ENCODE measurements around the gene SSR2. TPM values are rescaled to one million over a fixed set of nuclear protein-coding genes. Genes with fewer than 3 reads are reported as not detected.

Gene SSR2
- total RNA-seq, 2 experiments from 2014 or later = 143 to 197 TPM

- Mint-ChIP-seq H3K27me3 (no peaks in the 10 kb centered on the region), H3K36me3 (ENCODE audit: low read depth) (peaks cover 11% of the 10 kb centered on the region), H3K27ac (no peak overlapping the region), H3K9me3 (ENCODE audit: low read depth) (no peaks in the 10 kb centered on the region), H3K4me3 (no peak overlapping the region), H3K4me1 (peaks cover 18% of the 10 kb centered on the region)
- ChIA-PET POLR2A (interaction anchor here (0.6 kb wide), 1 partner anchor 98 kb away, joined by 9 read pairs; no protein-coding TSS in a partner anchor), CTCF (interaction anchor here (1.0 to 1.7 kb wide), 2 partner anchors 10 to 263 kb away, joined by 5 to 6 read pairs; no protein-coding TSS in a partner anchor)
- ATAC-seq (no peak), DNase-seq (no peak)
- intact Hi-C loops (cut with DNase I, micrococcal nuclease) = no loop called here
These were observed 35.6 kb upstream of the SSR2 start for GRCh38 chr1:156056326-156056849.

- intact Hi-C loops (cut with DNase I, micrococcal nuclease) = loop anchor here (1.0 to 2.0 kb wide), 2 partner anchors 27 to 77 kb away; partner anchors contain the start of genes ARHGEF2 (in 1 of the 2) and MEX3A (in 1 of the 2)
- peaks cover 11% of the 10 kb centered on the region for H3K36me3 Mint-ChIP-seq (ENCODE audit: low read depth)
- DNase-seq (no peak), ATAC-seq (no peak)
- H3K27ac Mint-ChIP-seq = peak overlapping the region; percentile 88
- H3K27me3 Mint-ChIP-seq = no peaks in the 10 kb centered on the region
- CTCF ChIA-PET = no interaction called here
- POLR2A ChIA-PET = no interaction called here
- H3K4me1 Mint-ChIP-seq = peaks cover 18% of the 10 kb centered on the region
- no peaks in the 10 kb centered on the region for H3K9me3 Mint-ChIP-seq (ENCODE audit: low read depth)
- peak overlapping the region; percentile 92 for H3K4me3 Mint-ChIP-seq
These were observed 34.7 kb upstream of the SSR2 start for GRCh38 chr1:156055281-156056048.

- Mint-ChIP-seq H3K9me3 (ENCODE audit: low read depth) (no peaks in the 10 kb centered on the region), H3K27me3 (no peaks in the 10 kb centered on the region), H3K4me3 (peak within 1 kb of the TSS; percentile 92), H3K36me3 (ENCODE audit: low read depth) (peaks cover 12% of the 10 kb centered on the region), H3K27ac (peak within 1 kb of the TSS; percentile 88), H3K4me1 (peaks cover 18% of the 10 kb centered on the region)
- ChIA-PET POLR2A (no interaction called here), CTCF (interaction anchor here (0.8 to 1.1 kb wide), 4 partner anchors 10 to 336 kb away, joined by 3 to 4 read pairs (median 3); partner anchors contain the start of gene SMG5)
- peak; percentile 82 for ATAC-seq
- DNase-seq = peak; percentile 98
- intact Hi-C loops (cut with DNase I, micrococcal nuclease) = loop anchor here (1.0 to 5.0 kb wide), 11 partner anchors 28 to 792 kb away; partner anchors contain the start of genes ARHGEF2 (in 1 of the 2), ASH1L (in 1 of the 2), DAP3 (in 1 of the 2) and FDPS (in 1 of the 2)
These were observed 33.9 kb upstream of the SSR2 start, which contains the start of gene LAMTOR2 for GRCh38 chr1:156054500-156055280. Gene LAMTOR2 (plus strand): TSS chr1:156054782. CDS start chr1:156054890, 108 bp downstream.

GRCh38 chr1:156053768-156054499 lies 33.2 kb upstream of the SSR2 start, which contains the start of gene UBQLN4:
Gene UBQLN4 (minus strand): TSS chr1:156053798. CDS start chr1:156053701, 97 bp downstream.
- CTCF ChIA-PET = interaction anchor here (0.6 to 2.6 kb wide), 8 partner anchors 11 to 335 kb away, joined by 3 to 12 read pairs (median 3); partner anchors contain the start of genes SMG5 and SSR2
- peaks cover 18% of the 10 kb centered on the region for H3K4me1 Mint-ChIP-seq

GRCh38 chr1:156052862-156053767 lies 32.4 kb upstream of the SSR2 start:
- Mint-ChIP-seq H3K36me3 (ENCODE audit: low read depth) (peaks cover 19% of the 10 kb centered on the region), H3K4me1 (peaks cover 18% of the 10 kb centered on the region), H3K27me3 (no peaks in the 10 kb centered on the region), H3K27ac (peak overlapping the region; percentile 82), H3K4me3 (peak overlapping the region; percentile 85), H3K9me3 (ENCODE audit: low read depth) (no peaks in the 10 kb centered on the region)
- CTCF ChIA-PET = interaction anchor here (1.0 to 2.6 kb wide), 4 partner anchors 14 to 115 kb away, joined by 3 to 12 read pairs (median 4); partner anchors contain the start of gene SSR2
- peak; percentile 82 for DNase-seq
- POLR2A ChIA-PET = interaction anchor here (0.6 to 1.0 kb wide), 2 partner anchors 64 to 74 kb away, joined by 3 read pairs; no protein-coding TSS in a partner anchor
- peak; percentile 40 for ATAC-seq
- intact Hi-C loops (cut with DNase I, micrococcal nuclease) = loop anchor here in 1 of 2 experiments (1.0 to 5.0 kb wide), 12 partner anchors 32 to 791 kb away; partner anchors contain the start of genes ARHGEF2, ASH1L, CCT3 and DAP3

More at GRCh38 chr1:156053768-156054499, 33.2 kb upstream of the SSR2 start, which contains the start of gene UBQLN4:
- peaks cover 18% of the 10 kb centered on the region for H3K36me3 Mint-ChIP-seq (ENCODE audit: low read depth)
- peak within 1 kb of the TSS; percentile 92 for H3K4me3 Mint-ChIP-seq
- intact Hi-C loops (cut with DNase I, micrococcal nuclease) = loop anchor here (1.0 to 5.0 kb wide), 15 partner anchors 33 to 792 kb away; partner anchors contain the start of genes ARHGEF2 (in 2 of the 2), KHDC4 (in 2 of the 2), SYT11 (in 2 of the 2) and ASH1L (in 1 of the 2)
- no peaks in the 10 kb centered on the region for H3K27me3 Mint-ChIP-seq
- H3K27ac Mint-ChIP-seq = peak within 1 kb of the TSS; percentile 88
- no peaks in the 10 kb centered on the region for H3K9me3 Mint-ChIP-seq (ENCODE audit: low read depth)
- peak; percentile 93 for DNase-seq
- POLR2A ChIA-PET = no interaction called here
- peak; percentile 57 for ATAC-seq

GRCh38 chr1:156051011-156051725 lies 30.4 kb upstream of the SSR2 start:
- Mint-ChIP-seq H3K9me3 (ENCODE audit: low read depth) (no peaks in the 10 kb centered on the region), H3K4me3 (no peak overlapping the region), H3K36me3 (ENCODE audit: low read depth) (peaks cover 13% of the 10 kb centered on the region), H3K4me1 (peaks cover 13% of the 10 kb centered on the region), H3K27ac (no peak overlapping the region), H3K27me3 (no peaks in the 10 kb centered on the region)
- ATAC-seq (no peak), DNase-seq (no peak)
- CTCF ChIA-PET = interaction anchor here (0.7 to 2.6 kb wide), 5 partner anchors 13 to 139 kb away, joined by 3 to 12 read pairs (median 3); partner anchors contain the start of gene SSR2
- POLR2A ChIA-PET = interaction anchor here (0.6 kb wide), 1 partner anchor 81 kb away, joined by 5 read pairs; no protein-coding TSS in a partner anchor
- intact Hi-C loops (cut with DNase I, micrococcal nuclease) = loop anchor here in 1 of 2 experiments (5.0 kb wide), 4 partner anchors 364 to 789 kb away; partner anchors contain the start of genes ASH1L, DAP3, PRCC and SCAMP3

GRCh38 chr1:156050376-156050775 lies 29.6 kb upstream of the SSR2 start:
- H3K4me1 Mint-ChIP-seq = peaks cover 9% of the 10 kb centered on the region
- no peak overlapping the region for H3K27ac Mint-ChIP-seq
- POLR2A ChIA-PET = no interaction called here
- H3K9me3 Mint-ChIP-seq (ENCODE audit: low read depth) = no peaks in the 10 kb centered on the region
- CTCF ChIA-PET = interaction anchor here (0.7 to 1.7 kb wide), 4 partner anchors 12 to 138 kb away, joined by 3 to 6 read pairs (median 4); no protein-coding TSS in a partner anchor
- intact Hi-C loops (cut with DNase I, micrococcal nuclease) = loop anchor here in 1 of 2 experiments (5.0 kb wide), 4 partner anchors 363 to 788 kb away; partner anchors contain the start of genes ASH1L, DAP3, PRCC and SCAMP3
- ATAC-seq = no peak
- DNase-seq = no peak
- H3K27me3 Mint-ChIP-seq = no peaks in the 10 kb centered on the region
- no peak overlapping the region for H3K4me3 Mint-ChIP-seq
- H3K36me3 Mint-ChIP-seq (ENCODE audit: low read depth) = peaks cover 14% of the 10 kb centered on the region

- Mint-ChIP-seq H3K9me3 (ENCODE audit: low read depth) (no peaks in the 10 kb centered on the region), H3K4me3 (no peak overlapping the region), H3K27me3 (no peaks in the 10 kb centered on the region), H3K4me1 (peaks cover 11% of the 10 kb centered on the region), H3K36me3 (ENCODE audit: low read depth) (peaks cover 15% of the 10 kb centered on the region), H3K27ac (no peak overlapping the region)
- intact Hi-C loops (cut with DNase I, micrococcal nuclease) = no loop called here
- POLR2A ChIA-PET = no interaction called here
- CTCF ChIA-PET = interaction anchor here (1.7 kb wide), 2 partner anchors 10 to 23 kb away, joined by 3 to 6 read pairs; no protein-coding TSS in a partner anchor
- ATAC-seq (no peak), DNase-seq (no peak)
These were observed 28.0 kb upstream of the SSR2 start for GRCh38 chr1:156048663-156049258.
